ENCODE measurements around the gene SIDT2.

DNA sequence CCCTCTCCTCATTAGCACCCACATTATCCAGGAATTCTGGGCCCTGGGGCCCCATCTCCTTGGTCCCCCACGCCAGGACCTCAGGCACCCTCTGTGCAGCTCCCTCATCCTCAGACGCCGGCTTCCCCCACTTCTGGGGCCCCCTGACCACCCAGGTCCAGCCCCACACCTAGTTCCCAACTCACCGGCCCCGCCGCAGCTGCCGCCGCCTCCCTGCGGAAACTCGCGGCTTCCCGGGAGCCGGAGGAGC, 53.2 kb downstream of the SIDT2 start, which contains the start of gene PCSK7:
- TF ChIP-seq, protein P1, sequence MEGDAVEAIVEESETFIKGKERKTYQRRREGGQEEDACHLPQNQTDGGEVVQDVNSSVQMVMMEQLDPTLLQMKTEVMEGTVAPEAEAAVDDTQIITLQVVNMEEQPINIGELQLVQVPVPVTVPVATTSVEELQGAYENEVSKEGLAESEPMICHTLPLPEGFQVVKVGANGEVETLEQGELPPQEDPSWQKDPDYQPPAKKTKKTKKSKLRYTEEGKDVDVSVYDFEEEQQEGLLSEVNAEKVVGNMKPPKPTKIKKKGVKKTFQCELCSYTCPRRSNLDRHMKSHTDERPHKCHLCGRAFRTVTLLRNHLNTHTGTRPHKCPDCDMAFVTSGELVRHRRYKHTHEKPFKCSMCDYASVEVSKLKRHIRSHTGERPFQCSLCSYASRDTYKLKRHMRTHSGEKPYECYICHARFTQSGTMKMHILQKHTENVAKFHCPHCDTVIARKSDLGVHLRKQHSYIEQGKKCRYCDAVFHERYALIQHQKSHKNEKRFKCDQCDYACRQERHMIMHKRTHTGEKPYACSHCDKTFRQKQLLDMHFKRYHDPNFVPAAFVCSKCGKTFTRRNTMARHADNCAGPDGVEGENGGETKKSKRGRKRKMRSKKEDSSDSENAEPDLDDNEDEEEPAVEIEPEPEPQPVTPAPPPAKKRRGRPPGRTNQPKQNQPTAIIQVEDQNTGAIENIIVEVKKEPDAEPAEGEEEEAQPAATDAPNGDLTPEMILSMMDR (IDR thresholded peaks at IDR 0.05): no peak
- TF ChIP-seq, protein P2, sequence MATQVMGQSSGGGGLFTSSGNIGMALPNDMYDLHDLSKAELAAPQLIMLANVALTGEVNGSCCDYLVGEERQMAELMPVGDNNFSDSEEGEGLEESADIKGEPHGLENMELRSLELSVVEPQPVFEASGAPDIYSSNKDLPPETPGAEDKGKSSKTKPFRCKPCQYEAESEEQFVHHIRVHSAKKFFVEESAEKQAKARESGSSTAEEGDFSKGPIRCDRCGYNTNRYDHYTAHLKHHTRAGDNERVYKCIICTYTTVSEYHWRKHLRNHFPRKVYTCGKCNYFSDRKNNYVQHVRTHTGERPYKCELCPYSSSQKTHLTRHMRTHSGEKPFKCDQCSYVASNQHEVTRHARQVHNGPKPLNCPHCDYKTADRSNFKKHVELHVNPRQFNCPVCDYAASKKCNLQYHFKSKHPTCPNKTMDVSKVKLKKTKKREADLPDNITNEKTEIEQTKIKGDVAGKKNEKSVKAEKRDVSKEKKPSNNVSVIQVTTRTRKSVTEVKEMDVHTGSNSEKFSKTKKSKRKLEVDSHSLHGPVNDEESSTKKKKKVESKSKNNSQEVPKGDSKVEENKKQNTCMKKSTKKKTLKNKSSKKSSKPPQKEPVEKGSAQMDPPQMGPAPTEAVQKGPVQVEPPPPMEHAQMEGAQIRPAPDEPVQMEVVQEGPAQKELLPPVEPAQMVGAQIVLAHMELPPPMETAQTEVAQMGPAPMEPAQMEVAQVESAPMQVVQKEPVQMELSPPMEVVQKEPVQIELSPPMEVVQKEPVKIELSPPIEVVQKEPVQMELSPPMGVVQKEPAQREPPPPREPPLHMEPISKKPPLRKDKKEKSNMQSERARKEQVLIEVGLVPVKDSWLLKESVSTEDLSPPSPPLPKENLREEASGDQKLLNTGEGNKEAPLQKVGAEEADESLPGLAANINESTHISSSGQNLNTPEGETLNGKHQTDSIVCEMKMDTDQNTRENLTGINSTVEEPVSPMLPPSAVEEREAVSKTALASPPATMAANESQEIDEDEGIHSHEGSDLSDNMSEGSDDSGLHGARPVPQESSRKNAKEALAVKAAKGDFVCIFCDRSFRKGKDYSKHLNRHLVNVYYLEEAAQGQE (IDR thresholded peaks at IDR 0.05; ENCODE audit: insufficient read depth in 1 of 2, low read depth in 2 of 2, low read length in 1 of 2): no peak

Data from Panc1 (cell line).